ENCODE measurements around the gene PRADC1.

The PRADC1 gene

DNA sequence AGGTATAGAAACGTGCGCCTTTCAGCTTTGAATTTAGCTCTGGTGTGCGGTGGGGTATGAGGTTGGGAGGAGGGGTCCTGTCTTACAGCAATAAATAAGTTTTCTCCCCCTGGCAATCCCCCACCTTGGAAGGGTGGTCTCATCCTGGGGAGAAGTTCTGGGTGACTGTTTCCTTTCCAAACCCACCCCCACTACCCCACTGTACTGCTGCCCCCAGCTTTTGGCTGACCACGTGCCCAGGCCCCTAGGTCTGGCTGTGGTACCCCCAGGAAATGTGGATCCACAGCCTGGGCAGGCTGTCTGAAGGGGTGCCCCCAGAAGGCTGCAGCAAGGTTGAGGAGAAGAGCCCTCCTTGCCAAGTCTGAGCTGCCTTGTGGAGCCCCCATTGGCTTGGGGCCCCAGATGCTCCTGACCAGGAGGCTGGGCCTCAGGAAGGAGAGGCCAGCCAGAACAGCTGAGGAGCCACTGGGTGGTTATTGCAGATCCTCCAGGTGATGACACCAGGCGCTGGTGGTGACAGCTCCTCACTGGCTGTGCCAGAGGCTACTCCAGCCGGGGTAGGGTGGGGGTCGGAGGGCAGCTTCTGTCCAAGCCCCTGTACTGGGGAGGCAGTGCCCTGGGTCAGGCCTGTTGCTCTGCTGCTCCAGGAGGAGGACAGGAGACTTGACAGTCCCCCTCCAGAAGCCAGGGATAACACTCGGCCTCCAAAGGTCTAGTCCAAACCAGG is 25.3 kb upstream of the PRADC1 start:
- DNase-seq = no peak

DNA sequence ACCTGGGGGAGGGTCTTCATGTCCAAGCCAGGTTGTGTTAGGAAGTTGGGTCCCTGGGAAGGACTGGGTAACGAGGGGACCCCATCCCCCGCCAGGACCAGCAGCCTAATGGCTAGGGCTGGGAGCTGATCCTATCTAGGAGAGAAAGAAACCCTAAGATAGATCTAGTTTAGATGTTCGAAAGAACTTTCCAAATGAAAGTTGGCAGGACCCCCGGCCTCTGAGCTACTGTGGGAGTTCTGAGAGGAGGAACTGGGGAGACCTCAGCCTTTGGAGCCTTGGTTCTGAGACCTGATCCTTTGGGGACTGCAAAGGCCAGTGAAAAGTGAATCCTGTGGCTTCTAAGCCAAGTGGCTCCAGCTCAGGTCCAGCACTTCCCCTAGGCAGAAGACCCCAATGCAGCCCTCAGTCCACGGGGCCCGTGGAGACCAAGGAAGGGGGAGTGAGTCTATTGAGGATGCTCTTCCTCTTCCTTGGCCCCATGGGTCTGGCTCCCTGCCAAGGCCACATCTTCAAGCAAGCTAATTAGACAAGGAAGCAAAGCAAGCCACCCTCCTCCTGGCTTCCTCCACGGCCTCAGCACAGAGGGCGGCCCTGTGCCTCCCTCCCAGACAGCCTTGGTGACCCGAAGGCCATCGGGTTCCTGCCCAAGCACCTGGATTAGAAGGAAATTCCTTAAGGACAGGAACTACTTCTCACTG is 24.5 kb upstream of the PRADC1 start:
- no peak for DNase-seq

GRCh38 chr2:73257021-73257420 is 24.0 kb upstream of the PRADC1 start:
- DNase-seq = no peak

DNA sequence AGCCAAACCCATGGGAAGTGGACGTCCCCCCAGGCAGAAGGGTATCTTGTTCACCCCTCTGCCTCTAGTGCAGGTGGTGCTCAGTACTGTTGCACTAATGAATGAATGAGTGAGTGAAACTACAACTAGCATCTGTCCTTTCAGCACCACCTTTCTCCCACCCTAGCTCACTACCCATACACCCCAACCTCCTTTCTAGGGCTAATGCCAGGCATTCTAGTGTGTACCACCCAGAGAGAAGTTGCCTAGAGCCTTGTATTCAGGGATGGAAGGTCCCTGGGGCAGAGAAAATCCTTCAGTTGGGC is 23.5 kb upstream of the PRADC1 start:
- no peak for DNase-seq

DNA sequence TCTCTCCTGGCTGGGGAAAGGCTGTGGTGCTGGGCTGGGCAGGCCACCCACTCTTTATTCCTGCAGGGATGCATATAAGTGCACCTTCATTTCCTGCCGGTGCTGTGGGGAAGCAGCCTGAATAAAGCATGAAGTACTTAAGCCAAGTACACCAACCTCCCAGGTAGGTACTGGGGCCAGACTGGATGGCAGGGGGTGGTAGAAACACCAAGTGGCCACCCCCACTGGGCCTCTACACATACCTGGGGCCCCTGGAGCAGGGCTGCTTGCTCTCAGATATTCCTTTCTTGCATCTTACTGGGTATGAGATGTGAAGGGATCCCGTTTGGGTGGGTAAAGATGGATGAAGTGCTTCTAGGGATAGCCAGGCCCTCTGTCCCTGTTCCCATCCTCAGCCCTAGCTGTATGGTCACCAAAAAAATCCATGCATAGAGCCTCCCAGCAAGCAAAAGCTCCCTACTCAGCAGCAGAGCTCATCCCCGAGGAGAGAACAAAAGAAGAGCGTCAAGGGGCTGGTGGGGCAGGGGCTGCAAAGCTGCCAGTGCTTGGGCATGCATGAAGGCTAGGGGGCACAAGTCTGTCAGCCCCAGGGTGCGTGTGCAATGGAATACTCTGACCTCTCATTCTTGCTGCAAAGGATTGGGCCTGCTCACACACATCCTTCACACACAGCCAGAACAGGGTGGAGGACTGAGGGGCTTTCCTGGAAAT is 23.0 kb upstream of the PRADC1 start:
- no peak for DNase-seq

DNA sequence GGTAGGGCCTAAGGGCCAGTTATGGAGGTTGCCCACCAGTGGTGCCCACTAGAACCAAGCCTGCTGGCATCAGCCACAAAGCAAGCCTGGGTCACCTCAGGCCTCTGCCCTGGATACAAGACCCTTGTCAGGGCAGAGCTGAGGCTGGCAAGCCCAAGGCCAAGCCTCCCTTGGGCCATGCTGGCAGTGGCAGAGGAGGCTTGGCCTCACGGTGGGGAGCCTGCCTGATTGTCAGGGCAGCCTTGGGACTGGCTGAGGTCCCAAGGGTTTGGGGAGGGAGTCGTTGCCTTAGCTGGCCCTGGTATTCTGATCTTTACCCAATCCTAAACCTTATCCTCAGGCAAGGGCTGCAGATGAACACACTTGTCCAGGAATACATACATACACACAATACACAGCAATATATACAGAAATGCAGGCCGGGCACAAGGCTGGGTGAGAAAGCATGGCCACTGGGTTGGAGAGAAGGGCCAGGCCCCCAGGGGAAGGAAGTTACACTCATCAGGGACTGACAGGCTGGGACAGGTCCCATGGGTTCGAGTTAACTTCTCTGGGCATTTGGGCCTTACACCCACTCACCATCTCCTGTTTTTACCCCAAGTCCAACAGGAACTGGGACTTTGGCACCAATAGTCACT is 22.1 kb upstream of the PRADC1 start:
- no peak for DNase-seq

GRCh38 chr2:73254343-73255006 is 21.4 kb upstream of the PRADC1 start:
- DNase-seq = no peak

- no peak for DNase-seq
Observed at GRCh38 chr2:73253901-73254300, 20.9 kb upstream of the PRADC1 start.

DNA sequence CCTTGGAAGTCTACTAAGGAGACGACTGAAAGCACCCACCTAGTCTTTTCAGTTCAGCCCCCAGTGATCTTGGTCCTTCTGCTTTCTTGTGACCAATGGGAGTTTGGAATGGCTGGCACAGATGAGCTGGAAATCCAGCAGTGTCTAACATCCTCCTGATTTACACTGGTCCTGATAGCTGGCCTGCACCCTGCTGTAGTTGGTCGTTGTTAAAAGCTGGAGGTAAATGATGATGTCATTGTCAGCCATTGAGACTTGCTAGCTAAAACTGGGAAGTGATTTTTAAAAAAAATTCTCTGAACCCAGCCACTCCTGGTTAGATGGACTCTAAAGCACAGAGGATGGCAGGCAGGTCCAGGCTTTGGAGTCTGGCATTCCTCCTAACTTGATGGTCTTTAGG is 20.4 kb upstream of the PRADC1 start:
- no peak for DNase-seq

GRCh38 chr2:73252238-73253027 is 19.4 kb upstream of the PRADC1 start:
- DNase-seq = no peak

GRCh38 chr2:73250872-73251846 is 18.1 kb upstream of the PRADC1 start:
- no peak for DNase-seq

- DNase-seq = no peak
Observed at GRCh38 chr2:73249636-73250035, 16.6 kb upstream of the PRADC1 start.

DNA sequence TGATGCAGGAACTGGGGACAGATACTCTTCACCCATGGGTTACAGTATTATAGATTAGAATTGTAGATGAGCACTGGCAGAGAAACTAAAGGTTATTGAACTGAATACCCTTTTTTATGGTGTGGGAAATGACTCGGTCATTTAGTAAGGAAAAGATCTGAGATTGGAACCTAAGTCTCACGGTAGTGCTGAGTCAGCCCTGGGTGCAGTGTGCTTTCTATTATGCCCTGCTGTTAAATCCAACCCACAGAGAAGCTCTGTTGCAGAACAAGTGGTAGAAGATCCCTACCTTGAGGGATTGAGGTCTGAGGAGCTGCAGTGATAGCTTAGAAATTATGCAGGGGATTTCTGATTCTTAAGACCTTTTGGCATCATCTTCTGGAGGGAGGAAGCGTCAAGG is 13.8 kb upstream of the PRADC1 start:
- no peak for DNase-seq

- DNase-seq = no peak
Observed at GRCh38 chr2:73244580-73244979, 11.5 kb upstream of the PRADC1 start.

DNA sequence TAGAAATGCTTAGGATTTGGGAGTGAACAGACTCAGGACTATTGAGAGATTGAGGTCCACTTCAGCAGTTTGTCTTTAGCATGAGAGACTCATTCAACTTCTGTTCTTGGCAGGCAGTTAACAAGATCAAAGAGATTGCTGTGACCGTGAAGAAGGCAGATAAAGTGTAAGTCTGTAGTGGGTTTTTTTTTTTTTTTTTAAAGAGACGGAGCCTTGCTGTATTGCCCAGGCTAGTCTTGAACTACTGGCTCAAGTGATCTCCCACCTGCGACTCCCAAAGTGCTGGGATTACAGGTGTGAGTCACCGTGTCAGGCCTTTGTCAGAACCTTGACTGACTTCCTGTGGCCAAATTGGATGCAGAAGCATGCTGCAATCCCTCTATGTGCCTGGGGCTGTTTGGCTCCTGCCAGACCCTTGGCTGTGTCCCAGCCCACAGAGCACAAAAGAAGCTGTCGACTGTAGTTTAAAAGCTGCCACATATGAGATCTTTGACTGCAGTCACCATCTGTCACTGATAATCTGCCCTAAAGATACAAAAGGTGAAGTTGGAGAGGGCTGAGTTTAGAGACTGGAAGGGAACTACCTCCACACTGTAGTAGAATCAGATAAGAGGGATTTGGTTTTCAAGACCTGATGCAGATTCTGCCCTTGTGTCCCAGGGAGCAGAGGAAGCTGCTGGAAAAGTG is 11.0 kb upstream of the PRADC1 start:
- no peak for DNase-seq

DNA sequence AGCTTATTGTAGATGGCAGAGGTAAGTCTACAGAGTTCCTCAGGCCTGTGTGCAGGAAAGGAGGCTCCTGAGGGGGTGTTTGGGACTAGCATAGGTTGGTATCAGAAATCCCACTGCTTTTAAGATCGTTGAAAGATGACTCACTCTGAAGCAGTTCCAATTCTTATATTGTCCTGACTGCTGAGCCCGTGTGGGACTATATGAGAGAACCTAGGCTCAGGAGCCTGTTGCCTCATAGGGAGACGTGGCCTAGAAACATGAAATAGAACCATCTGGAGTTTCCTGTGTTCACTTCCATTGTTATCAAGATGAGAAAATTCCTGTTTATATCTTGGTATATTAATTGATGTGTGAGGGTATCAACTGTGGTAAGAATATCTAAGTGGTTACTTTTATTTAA is 6.7 kb upstream of the PRADC1 start:
- peak; percentile 39 for DNase-seq

DNA sequence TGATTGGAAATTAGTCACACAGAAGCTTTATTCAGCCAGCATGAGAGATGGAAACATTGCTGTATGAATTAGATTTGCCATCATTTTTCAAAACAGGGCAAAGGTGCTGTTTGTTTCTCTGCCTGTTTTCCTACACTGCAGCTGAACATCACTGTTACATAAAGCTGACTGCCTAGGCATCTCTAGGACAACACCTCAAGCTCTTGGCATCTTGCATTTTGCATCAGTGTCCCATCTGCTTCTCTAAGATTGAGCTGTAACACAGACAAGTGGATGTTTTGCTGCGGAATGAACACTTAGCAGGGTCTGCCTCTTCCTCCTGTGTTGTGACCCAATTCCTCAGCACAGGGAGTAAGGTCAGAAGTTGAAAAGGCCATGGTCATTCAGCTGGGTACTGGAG is 5.9 kb upstream of the PRADC1 start:
- no peak for DNase-seq

DNA sequence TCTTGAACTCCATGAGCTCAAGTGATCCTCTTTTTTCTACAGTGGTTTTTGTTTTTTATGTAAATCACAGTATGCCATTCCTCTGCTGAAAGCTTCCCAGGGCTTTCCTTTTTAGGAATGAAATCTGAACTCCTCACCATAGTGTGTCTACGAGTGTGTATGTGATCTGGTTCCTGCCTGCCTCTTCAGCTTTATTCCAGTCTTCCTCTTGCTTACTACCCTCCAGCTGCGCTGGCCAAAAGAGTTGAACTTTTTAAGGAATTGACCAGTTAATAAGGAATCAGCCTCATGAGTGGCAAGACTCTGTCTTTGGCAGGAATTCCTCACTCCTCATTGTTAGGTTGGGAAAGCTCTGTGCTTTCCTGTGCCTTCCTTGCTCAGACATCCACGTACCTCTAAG is 5.1 kb upstream of the PRADC1 start:
- no peak for DNase-seq

GRCh38 chr2:73237168-73237567 is 4.1 kb upstream of the PRADC1 start:
- DNase-seq = no peak

GRCh38 chr2:73235315-73236028 is 2.4 kb upstream of the PRADC1 start:
- no peak for DNase-seq
